Activated CD8-positive, alpha-beta memory T cell treated with anti-CD3 and anti-CD28 coated beads, Interleukin-2, amount 10 ng/mL, durations not matched to agents 7 days and 5 days (primary cell): ENCODE data around the gene BIRC7. TPM values are rescaled to one million over a fixed set of nuclear protein-coding genes. Genes with fewer than 3 reads are reported as not detected.
"Not testable (repeated sequence)": the region's sequence is repeated elsewhere in the genome, so short reads cannot be mapped to it uniquely, and the experiment has no call there.

Source experiments
- ATAC-seq: fragments of 150-1000 bp; cut with Tn5 transposase; one replicate; pipeline ENCODE4 v1.10.0; 2021; ENCODE audit warnings: moderate library complexity
- CTCF ChIA-PET: fragments of 350-600 bp; sonication (Branson Sonifier 250); formaldehyde crosslinking; loops from one replicate; lab custom pipeline; 2021; ENCODE audit warnings: antibody characterized with exemption; lab: Charles Lee
- DNase-seq: peaks from one replicate; pipeline ENCODE4 v3.0.0-alpha.2; 2020
- H3K27ac Mint-ChIP-seq: one replicate; pipeline ENCODE4 v1.8.0; 2021; ENCODE audit warnings: mild to moderate bottlenecking, mixed read lengths
- H3K27me3 Mint-ChIP-seq: one replicate; pipeline ENCODE4 v1.8.0; 2021; ENCODE audit warnings: mixed read lengths
- H3K36me3 Mint-ChIP-seq: one replicate; pipeline ENCODE4 v1.8.0; 2021; ENCODE audit warnings: mild to moderate bottlenecking, mixed read lengths
- H3K4me1 Mint-ChIP-seq: one replicate; pipeline ENCODE4 v1.8.0; 2021; ENCODE audit warnings: mixed read lengths
- H3K4me3 Mint-ChIP-seq: one replicate; pipeline ENCODE4 v1.8.0; 2021; ENCODE audit warnings: mild to moderate bottlenecking, moderate library complexity, mixed read lengths
- H3K9me3 Mint-ChIP-seq: one replicate; pipeline ENCODE4 v1.8.0; 2022; ENCODE audit warnings: low read depth, mixed read lengths
- total RNA-seq, 2 experiments: library from RNA; stranded (reverse); gene quantifications; one replicate each; pipeline ENCODE4 v1.2.3, GENCODE V29; 2021

Gene BIRC7
- total RNA-seq, 2 experiments from 2014 or later, result not detected

- DNase-seq (no peak), ATAC-seq (no peak)
- Mint-ChIP-seq H3K27me3 (peaks cover 40% of the 10 kb centered on the region), H3K9me3 (no peaks in the 10 kb centered on the region), H3K27ac (no peak overlapping the region), H3K36me3 (no peaks in the 10 kb centered on the region), H3K4me1 (no peaks in the 10 kb centered on the region), H3K4me3 (no peak overlapping the region)
- CTCF ChIA-PET, result interaction anchor here (2.3 kb wide), 1 partner anchor 24 kb away, joined by 9 read pairs; no protein-coding TSS in a partner anchor
These were observed 12.0 kb downstream of the BIRC7 start for GRCh38 chr20:63247671-63248228.

GRCh38 chr20:63248835-63249591 is 13.3 kb downstream of the BIRC7 start:
- H3K27ac Mint-ChIP-seq, result no peak overlapping the region
- CTCF ChIA-PET, result interaction anchor here (2.3 kb wide), 1 partner anchor 26 kb away, joined by 9 read pairs; no protein-coding TSS in a partner anchor

GRCh38 chr20:63249891-63250290 is 14.2 kb downstream of the BIRC7 start:
- H3K4me1 Mint-ChIP-seq, result no peaks in the 10 kb centered on the region
- H3K36me3 Mint-ChIP-seq, result no peaks in the 10 kb centered on the region
- no peak overlapping the region for H3K27ac Mint-ChIP-seq
- H3K4me3 Mint-ChIP-seq, result no peak overlapping the region
- CTCF ChIA-PET, result interaction anchor here (2.3 kb wide), 1 partner anchor 27 kb away, joined by 9 read pairs; no protein-coding TSS in a partner anchor
- ATAC-seq (no peak), DNase-seq (no peak)
- H3K9me3 Mint-ChIP-seq, result no peaks in the 10 kb centered on the region
- peaks cover 51% of the 10 kb centered on the region for H3K27me3 Mint-ChIP-seq

More at GRCh38 chr20:63248835-63249591, 13.3 kb downstream of the BIRC7 start:
- Mint-ChIP-seq H3K4me3 (no peak overlapping the region), H3K27me3 (peaks cover 48% of the 10 kb centered on the region), H3K4me1 (no peaks in the 10 kb centered on the region), H3K36me3 (no peaks in the 10 kb centered on the region), H3K9me3 (no peaks in the 10 kb centered on the region)
- DNase-seq (no peak), ATAC-seq (no peak)

- H3K36me3 Mint-ChIP-seq, CTCF ChIA-PET, DNase-seq, H3K27ac Mint-ChIP-seq, H3K9me3 Mint-ChIP-seq, H3K4me3 Mint-ChIP-seq, H3K4me1 Mint-ChIP-seq, ATAC-seq: not testable (repeated sequence)
- H3K27me3 Mint-ChIP-seq, result peaks cover 60% of the 10 kb centered on the region
These were observed 15.6 kb downstream of the BIRC7 start for GRCh38 chr20:63251350-63251749.

- H3K4me3 Mint-ChIP-seq, result no peak overlapping the region
- no peaks in the 10 kb centered on the region for H3K4me1 Mint-ChIP-seq
- ATAC-seq (no peak), DNase-seq (no peak)
- peaks cover 57% of the 10 kb centered on the region for H3K27me3 Mint-ChIP-seq
- H3K9me3 Mint-ChIP-seq, result no peaks in the 10 kb centered on the region
- CTCF ChIA-PET, result interaction anchor here (1.2 kb wide), 1 partner anchor 57 kb away, joined by 3 read pairs; no protein-coding TSS in a partner anchor
- no peak overlapping the region for H3K27ac Mint-ChIP-seq
- H3K36me3 Mint-ChIP-seq, result no peaks in the 10 kb centered on the region
These were observed 16.6 kb downstream of the BIRC7 start for GRCh38 chr20:63252284-63252711.

GRCh38 chr20:63253065-63253437 is 17.3 kb downstream of the BIRC7 start:
- Mint-ChIP-seq H3K4me3 (no peak overlapping the region), H3K9me3 (no peaks in the 10 kb centered on the region), H3K27ac (no peak overlapping the region), H3K27me3 (peaks cover 57% of the 10 kb centered on the region), H3K36me3 (no peaks in the 10 kb centered on the region), H3K4me1 (no peaks in the 10 kb centered on the region)
- DNase-seq, result no peak
- CTCF ChIA-PET, result interaction anchor here (0.7 to 1.2 kb wide), 2 partner anchors 28 to 56 kb away, joined by 3 read pairs; no protein-coding TSS in a partner anchor
- no peak for ATAC-seq

GRCh38 chr20:63253438-63254231 is 17.9 kb downstream of the BIRC7 start:
- DNase-seq, result no peak
- H3K36me3 Mint-ChIP-seq, result no peaks in the 10 kb centered on the region
- H3K4me3 Mint-ChIP-seq, result no peak overlapping the region
- no peak for ATAC-seq
- no peak overlapping the region for H3K27ac Mint-ChIP-seq
- CTCF ChIA-PET, result interaction anchor here (0.7 to 1.2 kb wide), 2 partner anchors 28 to 56 kb away, joined by 3 read pairs; no protein-coding TSS in a partner anchor
- peaks cover 53% of the 10 kb centered on the region for H3K27me3 Mint-ChIP-seq
- H3K9me3 Mint-ChIP-seq, result no peaks in the 10 kb centered on the region
- H3K4me1 Mint-ChIP-seq, result no peaks in the 10 kb centered on the region

- CTCF ChIA-PET, result interaction anchor here (1.6 kb wide), 1 partner anchor 31 kb away, joined by 5 read pairs; no protein-coding TSS in a partner anchor
- no peak within 1 kb of the TSS for H3K4me3 Mint-ChIP-seq
- no peak within 1 kb of the TSS for H3K27ac Mint-ChIP-seq
- no peaks in the 10 kb centered on the region for H3K36me3 Mint-ChIP-seq
- H3K27me3 Mint-ChIP-seq, result peaks cover 47% of the 10 kb centered on the region
- no peak for DNase-seq
- no peaks in the 10 kb centered on the region for H3K4me1 Mint-ChIP-seq
- no peak for ATAC-seq
- H3K9me3 Mint-ChIP-seq, result no peaks in the 10 kb centered on the region
These were observed 18.5 kb downstream of the BIRC7 start, which contains the start of gene NKAIN4 for GRCh38 chr20:63254232-63254605. NKAIN4 (minus strand) TSS chr20:63254463; CDS start chr20:63254450, 13 bp downstream.

GRCh38 chr20:63254606-63255384 is 19.1 kb downstream of the BIRC7 start:
- H3K9me3 Mint-ChIP-seq, result no peaks in the 10 kb centered on the region
- H3K4me1 Mint-ChIP-seq, result no peaks in the 10 kb centered on the region
- peaks cover 46% of the 10 kb centered on the region for H3K27me3 Mint-ChIP-seq
- H3K27ac Mint-ChIP-seq, result no peak overlapping the region
- ATAC-seq (no peak), DNase-seq (no peak)
- no peak overlapping the region for H3K4me3 Mint-ChIP-seq
- CTCF ChIA-PET, result interaction anchor here (1.6 kb wide), 1 partner anchor 31 kb away, joined by 5 read pairs; no protein-coding TSS in a partner anchor
- no peaks in the 10 kb centered on the region for H3K36me3 Mint-ChIP-seq

GRCh38 chr20:63255931-63256704 is 20.4 kb downstream of the BIRC7 start:
- peaks cover 43% of the 10 kb centered on the region for H3K27me3 Mint-ChIP-seq
- CTCF ChIA-PET, result interaction anchor here (1.6 kb wide), 1 partner anchor 33 kb away, joined by 5 read pairs; no protein-coding TSS in a partner anchor
- H3K36me3 Mint-ChIP-seq, result no peaks in the 10 kb centered on the region
- no peak overlapping the region for H3K27ac Mint-ChIP-seq
- no peak for DNase-seq
- H3K9me3 Mint-ChIP-seq, result no peaks in the 10 kb centered on the region
- no peak for ATAC-seq
- no peak overlapping the region for H3K4me3 Mint-ChIP-seq
- H3K4me1 Mint-ChIP-seq, result no peaks in the 10 kb centered on the region

GRCh38 chr20:63256954-63257353 is 21.2 kb downstream of the BIRC7 start:
- no peak overlapping the region for H3K4me3 Mint-ChIP-seq
- H3K9me3 Mint-ChIP-seq, result no peaks in the 10 kb centered on the region
- H3K27ac Mint-ChIP-seq, result no peak overlapping the region
- ATAC-seq, result no peak
- no peaks in the 10 kb centered on the region for H3K4me1 Mint-ChIP-seq
- peaks cover 40% of the 10 kb centered on the region for H3K27me3 Mint-ChIP-seq
- CTCF ChIA-PET, result no interaction called here
- no peak for DNase-seq
- H3K36me3 Mint-ChIP-seq, result no peaks in the 10 kb centered on the region

GRCh38 chr20:63257629-63258028 is 21.9 kb downstream of the BIRC7 start:
- CTCF ChIA-PET, result no interaction called here
- no peak for ATAC-seq

More at GRCh38 chr20:63257629-63258028, 21.9 kb downstream of the BIRC7 start:
- Mint-ChIP-seq H3K9me3 (no peaks in the 10 kb centered on the region), H3K27me3 (peaks cover 33% of the 10 kb centered on the region), H3K27ac (no peak overlapping the region), H3K36me3 (no peaks in the 10 kb centered on the region), H3K4me1 (peaks cover 5% of the 10 kb centered on the region), H3K4me3 (no peak overlapping the region)
- DNase-seq, result no peak
